ENCODE results near the gene COQ6.

Gene COQ6

DNA sequence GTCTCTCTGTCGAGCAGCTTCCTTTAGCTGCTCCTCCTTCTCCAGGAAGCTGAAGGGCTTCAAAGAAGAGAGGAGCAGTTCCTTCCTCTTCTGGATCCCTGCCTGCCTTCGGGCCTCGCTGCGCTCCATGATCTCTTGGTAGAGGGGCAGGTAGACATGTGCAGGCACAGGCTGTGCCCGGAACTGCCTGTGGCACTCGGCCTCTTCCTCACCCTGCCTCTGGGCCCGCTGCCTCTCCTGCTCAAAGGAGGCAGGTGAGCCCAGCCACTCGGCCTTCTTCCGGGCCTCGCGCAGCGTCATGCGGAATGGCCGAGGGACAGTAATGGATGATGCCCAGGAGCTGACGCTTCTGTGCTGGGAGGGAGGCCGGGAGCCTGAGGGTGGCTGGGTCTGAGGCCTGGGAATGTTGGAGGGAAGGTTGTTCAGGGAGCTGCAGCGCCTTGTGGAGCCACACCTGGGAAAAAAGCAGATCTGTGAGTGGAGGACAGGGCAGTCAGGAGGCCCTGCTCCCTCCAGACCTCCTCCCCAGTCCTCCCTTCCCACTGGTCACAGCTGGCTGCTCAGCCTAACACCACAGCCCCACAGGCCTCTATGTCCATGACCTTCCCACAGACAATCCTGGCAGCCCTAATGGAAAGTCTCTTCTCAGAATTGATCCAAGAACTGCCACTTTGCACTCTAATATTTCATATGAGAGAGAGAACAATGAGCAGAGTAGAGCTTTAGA lies 5.5 kb upstream of the COQ6 start:
- Mint-ChIP-seq H3K4me3 (no peak overlapping the region), H3K27ac (no peak overlapping the region), H3K36me3 (ENCODE audit: low read depth) (peaks cover 35% of the 10 kb centered on the region), H3K4me1 (no peaks in the 10 kb centered on the region), H3K9me3 (no peaks in the 10 kb centered on the region), H3K27me3 (ENCODE audit: low read depth) (no peaks in the 10 kb centered on the region)
- TF ChIP-seq, protein P1, sequence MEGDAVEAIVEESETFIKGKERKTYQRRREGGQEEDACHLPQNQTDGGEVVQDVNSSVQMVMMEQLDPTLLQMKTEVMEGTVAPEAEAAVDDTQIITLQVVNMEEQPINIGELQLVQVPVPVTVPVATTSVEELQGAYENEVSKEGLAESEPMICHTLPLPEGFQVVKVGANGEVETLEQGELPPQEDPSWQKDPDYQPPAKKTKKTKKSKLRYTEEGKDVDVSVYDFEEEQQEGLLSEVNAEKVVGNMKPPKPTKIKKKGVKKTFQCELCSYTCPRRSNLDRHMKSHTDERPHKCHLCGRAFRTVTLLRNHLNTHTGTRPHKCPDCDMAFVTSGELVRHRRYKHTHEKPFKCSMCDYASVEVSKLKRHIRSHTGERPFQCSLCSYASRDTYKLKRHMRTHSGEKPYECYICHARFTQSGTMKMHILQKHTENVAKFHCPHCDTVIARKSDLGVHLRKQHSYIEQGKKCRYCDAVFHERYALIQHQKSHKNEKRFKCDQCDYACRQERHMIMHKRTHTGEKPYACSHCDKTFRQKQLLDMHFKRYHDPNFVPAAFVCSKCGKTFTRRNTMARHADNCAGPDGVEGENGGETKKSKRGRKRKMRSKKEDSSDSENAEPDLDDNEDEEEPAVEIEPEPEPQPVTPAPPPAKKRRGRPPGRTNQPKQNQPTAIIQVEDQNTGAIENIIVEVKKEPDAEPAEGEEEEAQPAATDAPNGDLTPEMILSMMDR (IDR thresholded peaks at IDR 0.05; ENCODE audit: unreplicated experiment in 3 of 3): no peak

DNA sequence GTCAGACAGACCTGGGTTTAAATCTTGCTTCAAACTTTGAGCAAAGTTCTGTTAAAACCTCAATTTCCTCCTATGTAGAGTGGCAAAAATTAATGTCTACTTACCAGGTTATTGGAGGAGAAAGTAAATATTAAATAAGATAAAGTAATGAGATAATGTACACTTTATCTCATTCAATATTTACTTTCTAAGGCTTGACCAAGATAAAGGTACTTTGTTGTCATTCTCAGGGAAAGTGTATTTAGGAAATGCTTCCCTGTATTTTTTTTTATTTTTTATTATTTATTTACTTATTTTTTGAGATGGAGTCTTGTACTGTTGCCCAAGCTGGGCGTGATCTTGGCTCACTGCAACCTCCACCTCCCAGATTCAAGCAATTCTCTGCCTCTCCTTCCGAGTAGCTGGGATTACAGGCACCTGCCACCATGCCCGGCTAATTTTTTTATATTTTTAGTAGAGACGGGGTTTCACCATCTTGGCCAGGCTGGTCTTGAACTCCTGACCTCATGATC lies 4.9 kb upstream of the COQ6 start:
- H3K4me3 Mint-ChIP-seq: no peak overlapping the region
- no peak overlapping the region for H3K27ac Mint-ChIP-seq
- H3K36me3 Mint-ChIP-seq (ENCODE audit: low read depth): peaks cover 31% of the 10 kb centered on the region
- no peaks in the 10 kb centered on the region for H3K27me3 Mint-ChIP-seq (ENCODE audit: low read depth)
- TF ChIP-seq, protein P1 (IDR thresholded peaks at IDR 0.05; ENCODE audit: unreplicated experiment in 3 of 3): no peak
- H3K4me1 Mint-ChIP-seq: no peaks in the 10 kb centered on the region
- no peaks in the 10 kb centered on the region for H3K9me3 Mint-ChIP-seq

DNA sequence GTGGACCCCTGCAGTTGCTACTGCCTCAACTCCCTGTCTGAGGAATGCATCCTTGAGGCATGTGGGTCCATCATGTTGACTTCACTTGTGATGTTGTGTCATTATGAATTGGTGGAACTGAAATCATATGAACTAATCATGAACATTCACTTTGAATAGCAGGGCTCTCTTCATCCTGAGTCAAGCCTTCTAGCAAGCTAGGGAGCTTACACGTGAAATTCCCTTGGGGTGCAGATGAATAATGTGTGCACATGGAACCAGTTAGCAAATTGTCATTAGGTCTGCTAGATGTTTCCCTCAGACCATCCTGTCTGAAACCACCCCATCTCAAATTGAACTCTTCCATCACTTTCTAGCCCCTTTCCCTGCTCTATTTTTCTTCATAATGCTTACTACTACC lies 3.6 kb downstream of the COQ6 start:
- Mint-ChIP-seq H3K4me1 (peaks cover 12% of the 10 kb centered on the region), H3K27me3 (ENCODE audit: low read depth) (no peaks in the 10 kb centered on the region), H3K36me3 (ENCODE audit: low read depth) (peaks cover 43% of the 10 kb centered on the region), H3K4me3 (peak overlapping the region; percentile 4 to 54 (median 6)), H3K9me3 (no peaks in the 10 kb centered on the region), H3K27ac (no peak overlapping the region)
- TF ChIP-seq, protein P1 (IDR thresholded peaks at IDR 0.05; ENCODE audit: unreplicated experiment in 3 of 3): no peak

DNA sequence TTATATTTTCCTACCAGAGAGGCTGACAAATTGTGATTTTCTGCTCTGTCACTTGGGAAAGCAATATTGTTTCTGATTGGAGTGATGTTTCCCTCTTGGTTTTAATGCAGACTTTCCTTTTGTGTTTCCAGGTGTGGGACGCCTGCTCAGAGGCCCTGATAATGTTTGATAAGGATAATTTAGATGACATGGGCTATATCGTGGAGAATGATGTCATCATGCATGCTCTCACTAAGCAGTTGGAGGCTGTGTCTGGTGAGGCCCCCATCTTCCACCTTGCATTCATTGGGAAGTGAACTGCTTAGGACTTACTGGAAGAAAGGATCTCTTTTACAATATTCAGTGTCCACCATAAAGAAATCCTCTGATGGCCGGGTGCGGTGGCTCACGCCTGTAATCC lies 5.6 kb downstream of the COQ6 start:
- H3K36me3 Mint-ChIP-seq (ENCODE audit: low read depth): peaks cover 59% of the 10 kb centered on the region
- TF ChIP-seq, protein P1 (IDR thresholded peaks at IDR 0.05; ENCODE audit: unreplicated experiment in 3 of 3): no peak

DNA sequence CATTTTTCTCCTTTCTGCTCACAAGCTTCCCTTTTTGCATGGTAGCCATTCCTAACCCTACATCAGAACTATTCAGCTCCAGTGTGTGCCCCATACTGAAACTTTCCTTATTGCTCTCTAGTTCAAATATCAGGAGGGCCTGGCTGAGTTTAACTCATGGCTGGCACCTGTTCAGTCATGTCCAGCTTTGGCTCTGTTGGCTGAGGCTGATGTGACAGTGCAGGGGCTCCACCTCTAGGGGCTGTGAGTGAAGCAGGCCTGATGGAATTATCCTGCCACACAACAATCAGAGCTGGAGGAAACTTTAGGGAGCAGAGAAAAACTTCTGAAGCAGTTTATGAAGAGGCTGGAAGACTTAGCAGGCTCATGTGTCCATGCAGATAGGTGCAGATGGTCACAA lies 8.5 kb downstream of the COQ6 start:
- Mint-ChIP-seq H3K4me3 (peak overlapping the region in 1 of 3 experiments; percentile 30), H3K9me3 (no peaks in the 10 kb centered on the region), H3K36me3 (ENCODE audit: low read depth) (peaks cover 71% of the 10 kb centered on the region), H3K27me3 (ENCODE audit: low read depth) (no peaks in the 10 kb centered on the region), H3K27ac (peak overlapping the region; percentile 48 to 91 (median 91)), H3K4me1 (peaks cover 10% of the 10 kb centered on the region)
- TF ChIP-seq, protein P1 (IDR thresholded peaks at IDR 0.05; ENCODE audit: unreplicated experiment in 3 of 3): no peak

More for the DNA sequence above, 5.6 kb downstream of the COQ6 start:
- Mint-ChIP-seq H3K27ac (no peak overlapping the region), H3K4me1 (peaks cover 14% of the 10 kb centered on the region), H3K27me3 (ENCODE audit: low read depth) (no peaks in the 10 kb centered on the region), H3K4me3 (no peak overlapping the region), H3K9me3 (no peaks in the 10 kb centered on the region)

DNA sequence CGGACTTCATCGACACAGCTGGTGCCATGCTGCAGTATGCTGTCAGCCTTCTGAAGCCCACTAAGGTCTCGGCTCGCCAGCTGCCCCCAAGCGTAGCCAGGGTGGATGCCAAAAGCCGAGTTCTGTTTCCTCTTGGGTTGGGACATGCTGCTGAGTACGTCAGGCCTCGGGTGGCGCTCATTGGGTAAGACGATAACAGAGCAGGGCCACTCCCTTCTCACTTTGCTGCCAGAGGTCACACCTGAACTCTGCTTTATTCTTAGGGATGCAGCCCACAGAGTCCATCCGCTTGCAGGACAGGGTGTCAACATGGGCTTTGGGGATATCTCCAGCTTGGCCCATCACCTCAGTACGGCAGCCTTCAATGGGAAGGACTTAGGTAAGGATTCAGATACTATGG lies 11.1 kb downstream of the COQ6 start:
- Mint-ChIP-seq H3K4me1 (peaks cover 10% of the 10 kb centered on the region), H3K4me3 (no peak overlapping the region), H3K36me3 (ENCODE audit: low read depth) (peaks cover 76% of the 10 kb centered on the region), H3K27me3 (ENCODE audit: low read depth) (no peaks in the 10 kb centered on the region), H3K27ac (no peak overlapping the region), H3K9me3 (no peaks in the 10 kb centered on the region)
- TF ChIP-seq, protein P1 (IDR thresholded peaks at IDR 0.05; ENCODE audit: unreplicated experiment in 3 of 3): no peak

Measured in nephron (organoid).